Measurements from ENCODE around the gene CNTNAP2. TPM values are rescaled to one million over a fixed set of nuclear protein-coding genes. Genes with fewer than 3 reads are reported as not detected.

Gene CNTNAP2
- total and polyA plus RNA-seq, 4 experiments from 2014 or later: 0.19 to 0.50 (median 0.20) TPM; not detected in 1

GRCh38 chr7:147742301-147742700 lies 1625.7 kb downstream of the CNTNAP2 start:
- Histone ChIP-seq H3K36me3 (ENCODE audit: insufficient read depth, low read length) (no peaks in the 10 kb centered on the region), H3K9me3 (ENCODE audit: control insufficient read depth in 1 of 2, low read length in 2 of 2) (no peaks in the 10 kb centered on the region), H3K4me1 (ENCODE audit: insufficient read depth, low read length) (no peaks in the 10 kb centered on the region), H3K27ac (ENCODE audit: low read depth, low read length) (no peak overlapping the region), H3K4me3 (ENCODE audit: low read length in 2 of 2) (no peak overlapping the region), H3K27me3 (ENCODE audit: insufficient read depth, low read length) (no peaks in the 10 kb centered on the region)
- Mint-ChIP-seq H3K36me3 (no peaks in the 10 kb centered on the region), H3K27me3 (no peaks in the 10 kb centered on the region), H3K27ac (no peak overlapping the region), H3K4me1 (no peaks in the 10 kb centered on the region), H3K4me3 (no peak overlapping the region), H3K9me3 (peaks cover 5 to 11% (median 7%) of the 10 kb centered on the region in 8 donors)
- ChIA-PET CTCF (ENCODE audit: partially characterized antibody) (no interaction called here), POLR2A (ENCODE audit: partially characterized antibody) (no interaction called here)
- intact Hi-C loops (cut with micrococcal nuclease): no loop called here
- DNase-seq: no peak

- Histone ChIP-seq H3K4me3 (ENCODE audit: low read length in 2 of 2) (no peak overlapping the region), H3K36me3 (ENCODE audit: insufficient read depth, low read length) (no peaks in the 10 kb centered on the region), H3K9me3 (ENCODE audit: control insufficient read depth in 1 of 2, low read length in 2 of 2) (no peaks in the 10 kb centered on the region), H3K27ac (ENCODE audit: low read depth, low read length) (no peak overlapping the region), H3K27me3 (ENCODE audit: insufficient read depth, low read length) (no peaks in the 10 kb centered on the region), H3K4me1 (ENCODE audit: insufficient read depth, low read length) (no peaks in the 10 kb centered on the region)
- no peak for DNase-seq
- POLR2A ChIA-PET (ENCODE audit: partially characterized antibody): no interaction called here
- CTCF ChIA-PET (ENCODE audit: partially characterized antibody): no interaction called here
- no peaks in the 10 kb centered on the region for H3K4me1 Mint-ChIP-seq
- no peak overlapping the region for H3K4me3 Mint-ChIP-seq
- no peak overlapping the region for H3K27ac Mint-ChIP-seq
- H3K27me3 Mint-ChIP-seq: no peaks in the 10 kb centered on the region
- intact Hi-C loops (cut with micrococcal nuclease): no loop called here
- H3K36me3 Mint-ChIP-seq: no peaks in the 10 kb centered on the region
- peaks cover 0 to 2% (median 0%) of the 10 kb centered on the region in 8 donors for H3K9me3 Mint-ChIP-seq
Observed at GRCh38 chr7:147756300-147756699, 1639.7 kb downstream of the CNTNAP2 start.

- DNase-seq: no peak
- Mint-ChIP-seq H3K27ac (no peak overlapping the region), H3K4me3 (no peak overlapping the region), H3K27me3 (no peaks in the 10 kb centered on the region), H3K4me1 (no peaks in the 10 kb centered on the region), H3K9me3 (peaks cover 0 to 2% (median 0%) of the 10 kb centered on the region in 8 donors), H3K36me3 (no peaks in the 10 kb centered on the region)
- Histone ChIP-seq H3K27ac (ENCODE audit: low read depth, low read length) (no peak overlapping the region), H3K9me3 (ENCODE audit: control insufficient read depth in 1 of 2, low read length in 2 of 2) (no peaks in the 10 kb centered on the region), H3K4me3 (ENCODE audit: low read length in 2 of 2) (no peak overlapping the region), H3K27me3 (ENCODE audit: insufficient read depth, low read length) (no peaks in the 10 kb centered on the region), H3K36me3 (ENCODE audit: insufficient read depth, low read length) (no peaks in the 10 kb centered on the region), H3K4me1 (ENCODE audit: insufficient read depth, low read length) (no peaks in the 10 kb centered on the region)
- intact Hi-C loops (cut with micrococcal nuclease): no loop called here
- ChIA-PET POLR2A (ENCODE audit: partially characterized antibody) (no interaction called here), CTCF (ENCODE audit: partially characterized antibody) (interaction anchor here (1.0 kb wide), 1 partner anchor 22 kb away, joined by 3 read pairs; no protein-coding TSS in a partner anchor)
Observed at GRCh38 chr7:147759327-147759943, 1642.8 kb downstream of the CNTNAP2 start.

- no peaks in the 10 kb centered on the region for H3K27me3 ChIP-seq (ENCODE audit: insufficient read depth, low read length)
- H3K4me1 ChIP-seq (ENCODE audit: insufficient read depth, low read length): no peaks in the 10 kb centered on the region
- no peaks in the 10 kb centered on the region for H3K4me1 Mint-ChIP-seq
- no peak for DNase-seq
- H3K36me3 ChIP-seq (ENCODE audit: insufficient read depth, low read length): no peaks in the 10 kb centered on the region
- H3K9me3 Mint-ChIP-seq: peaks cover 0 to 2% (median 0%) of the 10 kb centered on the region in 8 donors
- no peak overlapping the region for H3K4me3 ChIP-seq (ENCODE audit: low read length in 2 of 2)
- intact Hi-C loops (cut with micrococcal nuclease): no loop called here
- no peak overlapping the region for H3K27ac ChIP-seq (ENCODE audit: low read depth, low read length)
- H3K27me3 Mint-ChIP-seq: no peaks in the 10 kb centered on the region
- no peaks in the 10 kb centered on the region for H3K36me3 Mint-ChIP-seq
- no peak overlapping the region for H3K27ac Mint-ChIP-seq
- no peaks in the 10 kb centered on the region for H3K9me3 ChIP-seq (ENCODE audit: control insufficient read depth in 1 of 2, low read length in 2 of 2)
- CTCF ChIA-PET (ENCODE audit: partially characterized antibody): no interaction called here
- no peak overlapping the region for H3K4me3 Mint-ChIP-seq
- POLR2A ChIA-PET (ENCODE audit: partially characterized antibody): no interaction called here
Observed at GRCh38 chr7:147765301-147765700, 1648.7 kb downstream of the CNTNAP2 start.

- ChIA-PET POLR2A (ENCODE audit: partially characterized antibody) (no interaction called here), CTCF (ENCODE audit: partially characterized antibody) (no interaction called here)
- H3K27ac ChIP-seq (ENCODE audit: low read depth, low read length): no peak overlapping the region
- no peaks in the 10 kb centered on the region for H3K36me3 Mint-ChIP-seq
- DNase-seq: no peak
- H3K9me3 Mint-ChIP-seq: peaks cover 0 to 3% (median 0%) of the 10 kb centered on the region in 8 donors
- no peaks in the 10 kb centered on the region for H3K36me3 ChIP-seq (ENCODE audit: insufficient read depth, low read length)
- no peak overlapping the region for H3K4me3 Mint-ChIP-seq
- no peaks in the 10 kb centered on the region for H3K27me3 ChIP-seq (ENCODE audit: insufficient read depth, low read length)
- H3K27ac Mint-ChIP-seq: no peak overlapping the region
- H3K4me1 Mint-ChIP-seq: no peaks in the 10 kb centered on the region
- H3K4me3 ChIP-seq (ENCODE audit: low read length in 2 of 2): no peak overlapping the region
- no peaks in the 10 kb centered on the region for H3K4me1 ChIP-seq (ENCODE audit: insufficient read depth, low read length)
- no peaks in the 10 kb centered on the region for H3K9me3 ChIP-seq (ENCODE audit: control insufficient read depth in 1 of 2, low read length in 2 of 2)
- intact Hi-C loops (cut with micrococcal nuclease): no loop called here
- no peaks in the 10 kb centered on the region for H3K27me3 Mint-ChIP-seq
Observed at GRCh38 chr7:147771344-147771743, 1654.7 kb downstream of the CNTNAP2 start.

GRCh38 chr7:147774461-147774860 lies 1657.9 kb downstream of the CNTNAP2 start:
- intact Hi-C loops (cut with micrococcal nuclease): no loop called here
- H3K4me3 Mint-ChIP-seq: no peak overlapping the region
- H3K27me3 Mint-ChIP-seq: no peaks in the 10 kb centered on the region
- no peaks in the 10 kb centered on the region for H3K4me1 ChIP-seq (ENCODE audit: insufficient read depth, low read length)
- no peaks in the 10 kb centered on the region for H3K4me1 Mint-ChIP-seq
- no peaks in the 10 kb centered on the region for H3K9me3 ChIP-seq (ENCODE audit: control insufficient read depth in 1 of 2, low read length in 2 of 2)
- CTCF ChIA-PET (ENCODE audit: partially characterized antibody): no interaction called here
- no peak overlapping the region for H3K27ac Mint-ChIP-seq
- no peaks in the 10 kb centered on the region for H3K36me3 ChIP-seq (ENCODE audit: insufficient read depth, low read length)
- no peaks in the 10 kb centered on the region for H3K27me3 ChIP-seq (ENCODE audit: insufficient read depth, low read length)
- H3K36me3 Mint-ChIP-seq: no peaks in the 10 kb centered on the region
- H3K27ac ChIP-seq (ENCODE audit: low read depth, low read length): no peak overlapping the region
- DNase-seq: no peak
- peaks cover 0 to 3% (median 0%) of the 10 kb centered on the region in 8 donors for H3K9me3 Mint-ChIP-seq
- POLR2A ChIA-PET (ENCODE audit: partially characterized antibody): no interaction called here
- no peak overlapping the region for H3K4me3 ChIP-seq (ENCODE audit: low read length in 2 of 2)

- H3K9me3 ChIP-seq (ENCODE audit: control insufficient read depth in 1 of 2, low read length in 2 of 2): no peaks in the 10 kb centered on the region
- DNase-seq: no peak
- no peaks in the 10 kb centered on the region for H3K4me1 Mint-ChIP-seq
- no peaks in the 10 kb centered on the region for H3K27me3 Mint-ChIP-seq
- H3K36me3 ChIP-seq (ENCODE audit: insufficient read depth, low read length): no peaks in the 10 kb centered on the region
- no peak overlapping the region for H3K27ac ChIP-seq (ENCODE audit: low read depth, low read length)
- H3K27me3 ChIP-seq (ENCODE audit: insufficient read depth, low read length): no peaks in the 10 kb centered on the region
- no peak overlapping the region for H3K4me3 Mint-ChIP-seq
- no peaks in the 10 kb centered on the region for H3K36me3 Mint-ChIP-seq
- peaks cover 0 to 3% (median 0%) of the 10 kb centered on the region in 8 donors for H3K9me3 Mint-ChIP-seq
- H3K4me1 ChIP-seq (ENCODE audit: insufficient read depth, low read length): no peaks in the 10 kb centered on the region
- H3K4me3 ChIP-seq (ENCODE audit: low read length in 2 of 2): no peak overlapping the region
- CTCF ChIA-PET (ENCODE audit: partially characterized antibody): interaction anchor here (0.7 kb wide), 1 partner anchor 27 kb away, joined by 3 read pairs; no protein-coding TSS in a partner anchor
- no peak overlapping the region for H3K27ac Mint-ChIP-seq
- POLR2A ChIA-PET (ENCODE audit: partially characterized antibody): no interaction called here
- intact Hi-C loops (cut with micrococcal nuclease): no loop called here
Observed at GRCh38 chr7:147775516-147776284, 1659.1 kb downstream of the CNTNAP2 start.
